Gastrocnemius medialis (tissue), 4 donors: ENCODE data around the gene STRA6.

Experiments used
- CTCF ChIP-seq, 5 experiments: fragments of 450-650 bp in 3 of 5; fragments of 200-600 bp in 2 of 5; sonication (generic) in 2 of 5; IDR thresholded peaks in 4 of 5; conservative IDR thresholded peaks in 1 of 5; 1 replicate in 4 of 5; 2 replicates in 1 of 5; pipeline ENCODE4 v1.5.1; 2016 to 2019; ENCODE audit warnings: antibody characterized with exemption in 5 of 5, mild to moderate bottlenecking in 3 of 5, moderate library complexity in 3 of 5
- POLR2A ChIP-seq, 2 donors: fragments of 450-650 bp; IDR thresholded peaks; one replicate each; pipeline ENCODE4 v1.6.1; 2017; ENCODE audit warnings: antibody characterized with exemption in 2 of 2, mild to moderate bottlenecking in 2 of 2, moderate library complexity in 2 of 2

DNA sequence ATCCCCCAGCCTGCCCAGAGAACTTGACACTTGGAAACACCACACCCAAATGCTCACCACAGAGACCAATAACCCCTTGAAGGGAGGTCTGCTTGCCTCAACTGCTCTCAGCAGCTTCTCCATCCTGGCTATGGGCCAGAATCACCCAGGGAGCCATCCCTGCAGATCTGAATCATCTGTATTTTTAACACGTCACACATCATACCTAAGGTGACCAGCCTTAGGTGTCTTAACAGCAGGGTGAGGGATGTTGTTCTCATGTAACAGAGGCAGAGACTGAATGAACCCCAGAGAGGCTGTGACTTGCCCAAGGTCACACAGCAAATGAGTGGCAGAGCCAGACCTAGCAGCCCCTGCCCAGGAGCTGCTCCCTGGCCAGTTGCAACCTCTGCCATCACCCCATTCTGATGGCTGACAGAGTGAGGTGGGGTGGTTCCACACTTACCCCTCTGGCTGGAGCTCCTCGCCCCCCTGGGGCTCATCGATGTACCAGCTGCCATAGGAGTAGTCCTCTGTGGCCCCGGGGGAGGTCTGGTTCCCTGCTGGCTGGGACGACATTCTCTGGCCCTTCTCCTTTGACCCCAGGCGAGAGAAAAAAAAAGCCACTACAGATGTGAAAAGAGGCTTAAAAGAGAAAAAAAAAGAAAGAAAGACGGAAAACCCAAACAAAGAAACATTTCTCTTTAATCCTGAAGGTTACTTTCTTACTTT is 722 bp downstream of the STRA6 start:
- TF ChIP-seq CTCF (IDR thresholded peaks at IDR 0.05 in 4 of 5, conservative IDR thresholded peaks at IDR 0.05 in 1 of 5) (no peak), POLR2A (IDR thresholded peaks at IDR 0.05) (no peak)
